ENCODE results near the gene PPP1R14B. TPM values are rescaled to one million over a fixed set of nuclear protein-coding genes. Genes with fewer than 3 reads are reported as not detected.
A peak's percentile ranks its signal among the peaks of the same experiment; 100 is the strongest.

Gene PPP1R14B
- polyA plus RNA-seq, 1 experiment = 119 TPM

GRCh38 chr11:64252003-64252872 is 5.5 kb upstream of the PPP1R14B start:
- peak overlapping the region; percentile 11 for H3K27ac ChIP-seq (ENCODE audit: low read depth, low read length)
- CTCF ChIA-PET = interaction anchor here (0.6 to 3.9 kb wide), 12 partner anchors 9 to 397 kb away, joined by 3 to 50 read pairs (median 4); partner anchors contain the start of genes CATSPERZ and TRMT112

GRCh38 chr11:64251753-64252002 is 4.9 kb upstream of the PPP1R14B start:
- Histone ChIP-seq H3K27ac (ENCODE audit: low read depth, low read length) (peak overlapping the region; percentile 11), H3K27me3 (ENCODE audit: control insufficient read depth, insufficient read depth, low read length) (no peaks in the 10 kb centered on the region), H3K4me3 (ENCODE audit: low read depth, low read length) (peak overlapping the region; percentile 77), H3K9me3 (ENCODE audit: control insufficient read depth, insufficient read depth, low read length) (no peaks in the 10 kb centered on the region)
- TF ChIP-seq CTCF (IDR thresholded peaks at IDR 0.05; ENCODE audit: low read depth, low read length) = no peak
- ChIA-PET CTCF (interaction anchor here (0.6 to 3.9 kb wide), 9 partner anchors 9 to 103 kb away, joined by 3 to 50 read pairs (median 3); partner anchors contain the start of gene CATSPERZ), POLR2A (interaction anchor here (0.5 to 1.5 kb wide), 7 partner anchors 11 to 1220 kb away, joined by 3 to 11 read pairs (median 8); partner anchors contain the start of gene FKBP2)
- no peak for DNase-seq (ENCODE audit: low read depth, low spot score)

More at GRCh38 chr11:64252003-64252872, 5.5 kb upstream of the PPP1R14B start:
- Histone ChIP-seq H3K9me3 (ENCODE audit: control insufficient read depth, insufficient read depth, low read length) (no peaks in the 10 kb centered on the region), H3K27me3 (ENCODE audit: control insufficient read depth, insufficient read depth, low read length) (no peaks in the 10 kb centered on the region), H3K4me3 (ENCODE audit: low read depth, low read length) (peak overlapping the region; percentile 77)
- no peak for DNase-seq (ENCODE audit: low read depth, low spot score)
- peak; percentile 56 for TF ChIP-seq CTCF (IDR thresholded peaks at IDR 0.05; ENCODE audit: low read depth, low read length)
- POLR2A ChIA-PET = interaction anchor here (0.9 to 1.5 kb wide), 5 partner anchors 11 to 19 kb away, joined by 5 to 11 read pairs (median 8); partner anchors contain the start of gene FKBP2

- peak; percentile 53 for TF ChIP-seq CTCF (IDR thresholded peaks at IDR 0.05; ENCODE audit: low read depth, low read length)
- no peak for DNase-seq (ENCODE audit: low read depth, low spot score)
- no peaks in the 10 kb centered on the region for H3K9me3 ChIP-seq (ENCODE audit: control insufficient read depth, insufficient read depth, low read length)
- H3K27ac ChIP-seq (ENCODE audit: low read depth, low read length) = peak within 1 kb of the TSS; percentile 11
- CTCF ChIA-PET = interaction anchor here (0.6 to 3.9 kb wide), 15 partner anchors 8 to 104 kb away, joined by 3 to 50 read pairs (median 5); partner anchors contain the start of gene CATSPERZ
- POLR2A ChIA-PET = interaction anchor here (0.5 to 1.7 kb wide), 6 partner anchors 10 to 1221 kb away, joined by 3 to 8 read pairs (median 5); partner anchors contain the start of genes FKBP2, PRDX5 and TRMT112
- no peaks in the 10 kb centered on the region for H3K27me3 ChIP-seq (ENCODE audit: control insufficient read depth, insufficient read depth, low read length)
- peak within 1 kb of the TSS; percentile 77 for H3K4me3 ChIP-seq (ENCODE audit: low read depth, low read length)
Observed at GRCh38 chr11:64251016-64251752, 4.4 kb upstream of the PPP1R14B start, which contains the start of gene PLCB3. PLCB3 (plus strand) TSS chr11:64251530; CDS start chr11:64251650, 120 bp downstream.

- H3K27me3 ChIP-seq (ENCODE audit: control insufficient read depth, insufficient read depth, low read length) = no peaks in the 10 kb centered on the region
- no peak overlapping the region for H3K27ac ChIP-seq (ENCODE audit: low read depth, low read length)
- CTCF ChIA-PET = interaction anchor here (0.9 to 3.9 kb wide), 11 partner anchors 10 to 105 kb away, joined by 3 to 50 read pairs (median 7); partner anchors contain the start of gene CATSPERZ
- peak overlapping the region; percentile 69 for H3K4me3 ChIP-seq (ENCODE audit: low read depth, low read length)
- POLR2A ChIA-PET = interaction anchor here (0.6 to 1.7 kb wide), 3 partner anchors 59 to 672 kb away, joined by 3 to 4 read pairs (median 4); partner anchors contain the start of genes PRDX5 and TRMT112
- TF ChIP-seq CTCF (IDR thresholded peaks at IDR 0.05; ENCODE audit: low read depth, low read length) = no peak
- H3K9me3 ChIP-seq (ENCODE audit: control insufficient read depth, insufficient read depth, low read length) = no peaks in the 10 kb centered on the region
- DNase-seq (ENCODE audit: low read depth, low spot score) = no peak
Observed at GRCh38 chr11:64250415-64251015, 3.8 kb upstream of the PPP1R14B start.

Data from AG04450 (cell line).